ENCODE data around the gene CTIF. TPM values are rescaled to one million over a fixed set of nuclear protein-coding genes. Genes with fewer than 3 reads are reported as not detected.

CTIF gene
- total and polyA plus RNA-seq, 4 donors = 10.6 to 26.7 (median 12.3) TPM

GRCh38 chr18:48541747-48542400, 3.0 kb downstream of the CTIF start:
- no peak for DNase-seq (ENCODE audit: low spot score)
- WGBS = 94% methylated on average over 4 of the region's 4 CpGs
- Histone ChIP-seq H3K27ac (ENCODE audit: low read depth in 1 of 2, low read length in 2 of 2) (peak overlapping the region; percentile 87 to 93), H3K27me3 (ENCODE audit: control insufficient read depth in 4 of 4, insufficient read depth in 4 of 4, low read length in 3 of 4) (no peaks in the 10 kb centered on the region), H3K36me3 (ENCODE audit: control insufficient read depth in 4 of 4, insufficient read depth in 3 of 4, low read depth in 1 of 4, low read length in 3 of 4) (no peaks in the 10 kb centered on the region), H3K4me3 (ENCODE audit: low read depth in 1 of 3, low read length in 3 of 3) (peak overlapping the region in 1 of 3 donors; percentile 90), H3K9ac (ENCODE audit: low read depth in 1 of 2, low read length in 2 of 2) (peak overlapping the region; percentile 43 to 79), H3K9me3 (ENCODE audit: control insufficient read depth in 4 of 4, low read length in 3 of 4) (no peaks in the 10 kb centered on the region), H3K4me1 (ENCODE audit: control insufficient read depth in 4 of 4, insufficient read depth in 4 of 4, low read length in 3 of 4) (peaks cover 6 to 33% (median 23%) of the 10 kb centered on the region in 4 donors)
- no peak for TF ChIP-seq SP1 (IDR thresholded peaks at IDR 0.05)
- no peak for TF ChIP-seq TAF1 (conservative IDR thresholded peaks at IDR 0.05)
- no peak for TF ChIP-seq HNF4G (IDR thresholded peaks at IDR 0.05)
- TF ChIP-seq ZBTB33 (IDR thresholded peaks at IDR 0.05) = no peak
- TF ChIP-seq GABPA (IDR thresholded peaks at IDR 0.05 in 1 of 2, conservative IDR thresholded peaks at IDR 0.05 in 1 of 2) = no peak
- no peak for TF ChIP-seq ATF3 (IDR thresholded peaks at IDR 0.05)
- no peak for TF ChIP-seq FOXA1 (IDR thresholded peaks at IDR 0.05)
- no peak for TF ChIP-seq YY1 (IDR thresholded peaks at IDR 0.05)
- no peak for TF ChIP-seq JUND (IDR thresholded peaks at IDR 0.05)
- no peak for TF ChIP-seq HNF4A (conservative IDR thresholded peaks at IDR 0.05)
- TF ChIP-seq RXRA (IDR thresholded peaks at IDR 0.05) = no peak
- no peak for TF ChIP-seq REST (IDR thresholded peaks at IDR 0.05)
- TF ChIP-seq EGR1 (IDR thresholded peaks at IDR 0.05; ENCODE audit: low read depth in 2 of 2) = no peak
- no peak for TF ChIP-seq RAD21 (IDR thresholded peaks at IDR 0.05)
- TF ChIP-seq MAX (IDR thresholded peaks at IDR 0.05) = no peak
- TF ChIP-seq NR2F2 (IDR thresholded peaks at IDR 0.05) = no peak
- no peak for TF ChIP-seq CTCF (IDR thresholded peaks at IDR 0.05; ENCODE audit: low read depth, low read length, missing input control)
- TF ChIP-seq FOXA2 (IDR thresholded peaks at IDR 0.05) = no peak

Measured in liver (tissue), 9 donors.